C4-2B (cell line): Measurements from ENCODE around the gene ANKRD36B.
"Not testable (repeated sequence)": the region's sequence is repeated elsewhere in the genome, so short reads cannot be mapped to it uniquely, and the experiment has no call there.

Experiments
- CTCF ChIP-seq: fragments of 450-650 bp; conservative IDR thresholded peaks from 2 replicates; pipeline ENCODE4 v1.5.1; 2017; ENCODE audit warnings: mild to moderate bottlenecking
- ZFX ChIP-seq: fragments of 450-650 bp; IDR thresholded peaks from 2 replicates; pipeline ENCODE4 v1.6.1; 2017

- TF ChIP-seq CTCF, ZFX: not testable (repeated sequence)
Observed at GRCh38 chr2:97552406-97552805, 37.3 kb downstream of the ANKRD36B start.
